ES-I3 (cell line): ENCODE results near the gene ST14.
"Not testable (repeated sequence)": the region's sequence is repeated elsewhere in the genome, so short reads cannot be mapped to it uniquely, and the experiment has no call there.

Experiments used
- H3K36me3 ChIP-seq: 2 replicates; pipeline ENCODE4 v1.6.1; 2013; ENCODE audit warnings: mild to moderate bottlenecking, low read length, control low read depth, moderate library complexity; ENCODE audit not compliant: insufficient read depth
- H3K4me1 ChIP-seq: 2 replicates; pipeline ENCODE4 v1.6.1; 2013; ENCODE audit warnings: mild to moderate bottlenecking, control low read depth, low read length; ENCODE audit not compliant: insufficient read depth
- H3K9ac ChIP-seq: 2 replicates; pipeline ENCODE4 v1.6.1; 2013; ENCODE audit warnings: low read depth, mild to moderate bottlenecking, low read length, moderate library complexity
- H3K9me3 ChIP-seq: 2 replicates; pipeline ENCODE4 v1.6.1; 2013; ENCODE audit warnings: mild to moderate bottlenecking, low read length, moderate library complexity; ENCODE audit not compliant: control insufficient read depth, insufficient read depth

Gene ST14

DNA sequence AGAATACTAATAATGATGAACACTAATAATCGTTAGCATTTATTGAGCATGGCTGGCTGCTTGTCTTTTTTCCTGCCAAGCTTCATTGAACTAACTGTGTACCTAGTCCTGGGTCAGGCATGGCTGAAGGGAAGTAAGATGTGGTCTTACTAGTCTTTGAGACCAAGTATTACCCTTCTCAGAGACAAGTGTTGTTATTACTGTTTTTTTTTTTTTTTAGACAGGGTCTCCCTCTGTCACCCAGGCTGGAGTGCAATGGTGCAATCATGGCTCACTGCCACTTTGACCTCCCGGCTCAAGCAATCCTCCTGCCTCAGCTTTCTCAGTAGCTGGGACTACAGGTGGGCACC is 4.6 kb downstream of the ST14 start:
- Histone ChIP-seq H3K9ac (no peak overlapping the region), H3K9me3 (no peaks in the 10 kb centered on the region), H3K36me3 (no peaks in the 10 kb centered on the region), H3K4me1 (peaks cover 15% of the 10 kb centered on the region)

GRCh38 chr11:130165601-130166456 is 6.2 kb downstream of the ST14 start:
- no peaks in the 10 kb centered on the region for H3K9me3 ChIP-seq
- H3K4me1 ChIP-seq: peaks cover 12% of the 10 kb centered on the region
- H3K9ac ChIP-seq: no peak overlapping the region
- no peaks in the 10 kb centered on the region for H3K36me3 ChIP-seq

DNA sequence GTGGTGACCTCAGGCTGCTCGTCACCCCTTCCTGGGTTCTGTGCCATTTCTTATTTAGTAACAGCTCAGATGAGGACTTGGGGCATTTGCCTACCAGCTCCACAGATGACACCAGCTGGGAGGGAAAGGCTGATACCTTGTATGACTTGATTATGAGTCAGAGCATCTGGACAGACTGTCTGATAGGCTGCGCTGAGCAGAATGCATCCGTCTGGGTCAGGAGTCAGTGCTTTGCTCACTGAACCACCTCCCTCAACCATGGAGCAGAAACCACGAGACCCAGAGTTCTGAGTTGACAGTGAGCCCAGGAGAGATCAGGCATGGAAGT is 6.8 kb downstream of the ST14 start:
- H3K4me1 ChIP-seq: peaks cover 8% of the 10 kb centered on the region
- H3K9me3 ChIP-seq: no peaks in the 10 kb centered on the region
- no peaks in the 10 kb centered on the region for H3K36me3 ChIP-seq
- no peak overlapping the region for H3K9ac ChIP-seq

- Histone ChIP-seq H3K9ac (no peak overlapping the region), H3K36me3 (no peaks in the 10 kb centered on the region), H3K4me1 (peaks cover under 1% of the 10 kb centered on the region; the same call in 1 of the 2 replicates), H3K9me3 (no peaks in the 10 kb centered on the region)
These were observed 7.6 kb downstream of the ST14 start for GRCh38 chr11:130167146-130167545.

- H3K9me3 ChIP-seq: no peaks in the 10 kb centered on the region
- no peaks in the 10 kb centered on the region; the same call in 1 of the 2 replicates for H3K4me1 ChIP-seq
- no peak overlapping the region for H3K9ac ChIP-seq
- no peaks in the 10 kb centered on the region for H3K36me3 ChIP-seq
These were observed 8.5 kb downstream of the ST14 start for GRCh38 chr11:130168105-130168504.

DNA sequence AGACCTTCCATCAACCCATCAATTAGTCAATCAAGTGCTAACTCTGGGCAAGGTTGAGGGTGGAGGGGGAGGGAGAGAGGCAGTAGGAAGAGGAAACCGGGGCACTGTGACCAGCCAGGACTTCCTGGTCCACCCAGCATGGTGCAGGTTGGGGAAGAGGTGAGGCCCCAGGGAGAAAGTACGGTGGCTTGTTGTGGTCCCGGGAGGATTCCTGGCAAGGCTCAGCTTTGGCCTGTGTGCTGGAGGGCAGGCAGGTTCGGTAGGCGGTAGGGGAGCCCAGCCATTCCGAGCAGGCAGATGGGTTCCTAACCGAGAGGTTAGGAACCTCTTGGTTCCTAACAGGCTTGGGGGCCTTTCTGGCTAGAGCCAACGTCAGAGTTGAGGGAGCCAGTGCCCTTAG is 10.8 kb downstream of the ST14 start:
- Histone ChIP-seq H3K4me1 (no peaks in the 10 kb centered on the region), H3K36me3 (no peaks in the 10 kb centered on the region), H3K9ac (no peak overlapping the region), H3K9me3 (no peaks in the 10 kb centered on the region)

DNA sequence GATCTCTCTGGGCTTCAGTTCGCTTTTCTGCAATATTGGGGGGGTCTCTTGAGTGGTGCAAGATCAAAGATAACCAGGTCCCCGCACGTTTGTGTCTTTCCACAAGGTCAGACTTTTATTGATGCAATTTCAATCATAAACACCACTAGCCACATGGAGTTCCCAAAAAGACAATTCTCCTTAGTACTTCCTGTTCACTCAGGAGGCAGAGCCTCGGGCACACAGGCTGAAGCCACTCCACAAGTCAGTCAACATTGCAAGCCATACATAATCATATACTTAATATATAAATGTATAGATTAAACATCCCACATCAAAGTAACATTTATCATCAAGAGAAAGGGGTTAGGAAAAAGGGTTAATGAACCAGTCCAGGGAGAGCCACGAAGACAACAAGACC is 12.0 kb downstream of the ST14 start:
- no peaks in the 10 kb centered on the region for H3K4me1 ChIP-seq
- no peak overlapping the region for H3K9ac ChIP-seq
- no peaks in the 10 kb centered on the region for H3K9me3 ChIP-seq

GRCh38 chr11:130172001-130172400 is 12.4 kb downstream of the ST14 start:
- H3K4me1 ChIP-seq, H3K36me3 ChIP-seq, H3K9ac ChIP-seq, H3K9me3 ChIP-seq: not testable (repeated sequence)

More for the DNA sequence above, 12.0 kb downstream of the ST14 start:
- H3K36me3 ChIP-seq: no peaks in the 10 kb centered on the region

GRCh38 chr11:130174642-130175041 is 15.1 kb downstream of the ST14 start:
- Histone ChIP-seq H3K9me3 (no peaks in the 10 kb centered on the region), H3K9ac (no peak overlapping the region), H3K36me3 (no peaks in the 10 kb centered on the region), H3K4me1 (no peaks in the 10 kb centered on the region)

- Histone ChIP-seq H3K9me3 (no peaks in the 10 kb centered on the region), H3K4me1 (no peaks in the 10 kb centered on the region), H3K36me3 (no peaks in the 10 kb centered on the region), H3K9ac (no peak overlapping the region)
These were observed 16.3 kb downstream of the ST14 start for GRCh38 chr11:130175898-130176297.

DNA sequence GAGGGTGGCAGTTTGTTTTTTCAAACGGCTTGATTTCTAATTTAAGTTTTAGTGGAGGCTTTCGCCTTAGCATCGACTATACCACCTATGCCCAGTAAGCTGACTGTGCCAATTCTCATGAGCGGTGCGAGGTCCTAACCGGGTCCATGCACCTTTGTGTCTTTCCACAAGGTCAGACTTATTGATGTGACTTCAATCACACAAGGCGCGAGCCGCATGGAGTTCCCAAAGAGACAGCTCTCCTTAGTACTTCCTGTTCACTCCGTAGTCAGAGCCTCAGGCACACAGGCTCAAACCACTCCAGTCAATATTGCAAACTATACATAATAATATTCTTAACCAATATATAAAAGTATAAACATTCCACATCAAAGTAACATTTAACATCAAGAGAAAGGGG is 18.2 kb downstream of the ST14 start:
- Histone ChIP-seq H3K36me3 (no peaks in the 10 kb centered on the region), H3K9me3 (no peaks in the 10 kb centered on the region), H3K9ac (no peak overlapping the region), H3K4me1 (no peaks in the 10 kb centered on the region)

DNA sequence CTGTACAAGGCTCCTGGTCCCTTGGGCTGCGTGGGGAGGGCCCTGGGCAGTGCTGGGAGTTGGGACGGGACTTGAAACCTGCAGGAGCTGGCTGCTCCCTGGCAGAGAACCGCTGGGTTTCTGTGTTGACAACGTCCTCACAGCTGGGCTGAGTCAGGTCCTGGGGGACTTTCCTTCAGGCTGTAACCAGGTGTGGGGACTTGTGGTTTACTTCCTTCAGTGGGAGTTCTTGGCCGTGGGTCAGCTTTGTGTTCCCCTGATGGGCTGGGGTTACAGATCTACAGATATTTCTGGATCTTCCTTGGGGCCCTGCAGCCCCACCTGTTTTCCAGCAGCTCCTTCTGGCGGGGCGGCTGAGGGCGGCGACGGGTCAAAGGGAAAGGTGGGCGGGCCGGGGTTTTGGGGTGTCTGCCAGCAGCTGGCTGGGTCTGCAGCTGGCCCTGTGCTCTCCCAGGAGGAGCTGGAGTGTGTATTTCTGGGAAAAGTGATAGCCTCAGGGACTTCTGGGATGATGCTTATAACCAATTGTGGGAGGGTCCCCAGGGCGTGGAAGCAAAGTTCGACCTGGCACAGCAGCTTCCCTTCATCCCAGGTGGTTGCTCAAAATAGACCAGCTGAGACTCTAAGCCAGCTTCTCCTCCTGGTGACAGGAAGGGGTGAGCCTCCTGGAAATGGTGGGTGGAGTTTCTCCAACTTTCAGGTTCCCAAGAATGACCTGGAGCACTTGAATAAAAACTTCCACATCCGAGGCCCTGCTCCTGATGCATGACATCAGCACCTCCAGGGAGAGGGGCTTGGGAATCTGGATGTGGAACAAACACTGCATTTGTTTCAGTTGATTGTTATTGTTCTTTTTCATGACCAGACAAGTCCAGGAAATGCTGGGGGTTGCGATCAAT is 19.1 kb downstream of the ST14 start:
- no peaks in the 10 kb centered on the region for H3K36me3 ChIP-seq
- H3K9me3 ChIP-seq: no peaks in the 10 kb centered on the region
- no peaks in the 10 kb centered on the region for H3K4me1 ChIP-seq
- no peak overlapping the region for H3K9ac ChIP-seq

DNA sequence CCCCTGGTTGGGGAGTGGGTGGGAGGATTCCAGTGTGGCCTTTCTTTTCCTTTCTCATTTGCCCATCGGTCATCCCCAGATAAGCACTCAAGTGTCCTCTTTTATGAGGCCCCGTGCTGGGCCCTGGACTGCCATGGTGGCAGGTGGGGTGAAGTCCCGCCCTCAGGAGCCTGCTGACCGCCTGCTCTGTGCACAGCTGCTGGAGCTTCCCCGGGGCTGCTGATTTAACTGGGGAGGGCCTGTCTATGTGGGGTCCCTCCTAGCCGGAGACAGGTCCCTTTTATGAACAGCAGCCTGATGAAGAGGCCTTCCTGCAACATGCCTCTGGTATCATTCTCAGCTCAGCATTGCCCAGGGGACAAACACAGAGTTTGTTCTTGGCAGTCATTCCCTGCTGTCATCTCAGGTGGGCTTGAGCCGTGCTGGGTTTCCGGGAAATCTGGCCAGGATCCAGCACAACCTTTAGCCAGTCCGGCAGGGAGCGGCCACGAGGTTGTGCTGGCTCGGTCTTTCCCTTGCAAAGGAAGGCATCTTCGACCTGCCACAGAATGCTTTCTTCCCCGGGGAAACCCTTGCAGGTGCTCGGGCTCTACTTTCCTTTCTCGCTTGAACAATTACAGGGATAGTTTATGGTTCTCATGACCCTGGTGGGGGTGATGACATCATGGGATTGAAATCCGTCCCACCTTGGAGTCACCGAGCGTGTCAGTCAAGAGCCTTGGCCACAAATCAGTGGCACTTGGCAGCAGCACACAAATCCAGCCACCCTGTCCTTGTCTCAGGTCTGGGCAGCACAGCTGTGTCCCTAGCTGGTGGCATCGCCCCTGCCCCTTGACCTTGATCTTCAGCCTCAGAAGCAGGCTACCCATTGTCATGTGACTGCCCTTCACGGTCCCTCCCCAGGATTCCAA is 20.1 kb downstream of the ST14 start:
- Histone ChIP-seq H3K4me1 (no peaks in the 10 kb centered on the region), H3K9me3 (no peaks in the 10 kb centered on the region), H3K9ac (no peak overlapping the region), H3K36me3 (no peaks in the 10 kb centered on the region)

- H3K4me1 ChIP-seq: no peaks in the 10 kb centered on the region
- H3K9me3 ChIP-seq: no peaks in the 10 kb centered on the region
- H3K36me3 ChIP-seq: no peaks in the 10 kb centered on the region
- H3K9ac ChIP-seq: no peak overlapping the region
These were observed 20.9 kb downstream of the ST14 start for GRCh38 chr11:130180491-130180890.
